HK-2 (cell line): ENCODE measurements around the gene ZNF552.
"Not testable (repeated sequence)": the region's sequence is repeated elsewhere in the genome, so short reads cannot be mapped to it uniquely, and the experiment has no call there.

Source experiments
- DNase-seq: peaks from one replicate; pipeline ENCODE4 v3.0.0-alpha.2; 2018; ENCODE audit not compliant: unreplicated experiment

ZNF552 gene

DNA sequence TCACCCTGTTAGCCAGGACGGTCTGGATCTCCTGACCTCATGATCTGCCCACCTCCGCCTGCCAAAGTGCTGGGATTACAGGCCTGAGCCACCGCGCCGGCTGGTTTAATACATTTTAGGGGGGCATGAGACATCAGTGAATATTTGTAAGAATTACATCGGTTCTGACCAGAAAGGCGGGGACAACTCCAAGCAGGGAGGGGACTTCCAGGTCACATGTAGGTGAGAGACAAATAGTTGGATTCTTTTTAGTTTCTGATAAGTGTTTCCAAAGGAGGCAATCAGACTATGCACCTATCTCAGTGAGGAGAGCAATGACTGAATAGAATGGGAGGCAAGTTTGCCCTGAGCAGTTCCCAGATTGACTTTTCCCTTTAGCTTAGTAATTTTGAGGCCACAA is 3.7 kb upstream of the ZNF552 start:
- no peak for DNase-seq

DNA sequence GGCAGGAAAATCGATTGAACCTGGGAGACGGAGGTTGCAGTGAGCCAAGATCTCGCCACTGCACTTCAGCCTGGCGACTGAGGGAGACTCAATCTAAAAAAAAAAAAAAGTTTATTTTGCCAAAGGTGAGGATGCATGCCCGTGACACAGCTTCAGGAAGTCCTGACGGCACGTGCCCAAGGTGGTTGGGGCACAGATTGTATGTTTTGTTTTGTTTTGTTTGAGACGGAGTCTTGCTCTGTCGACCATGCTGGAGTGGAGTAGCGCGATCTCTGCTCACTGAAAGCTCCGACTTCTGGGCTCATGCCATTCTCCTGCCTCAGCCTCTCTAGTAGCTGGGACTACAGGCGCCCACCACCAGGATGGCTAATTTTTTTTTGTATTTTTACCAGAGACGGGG is 3.3 kb upstream of the ZNF552 start:
- no peak for DNase-seq

DNA sequence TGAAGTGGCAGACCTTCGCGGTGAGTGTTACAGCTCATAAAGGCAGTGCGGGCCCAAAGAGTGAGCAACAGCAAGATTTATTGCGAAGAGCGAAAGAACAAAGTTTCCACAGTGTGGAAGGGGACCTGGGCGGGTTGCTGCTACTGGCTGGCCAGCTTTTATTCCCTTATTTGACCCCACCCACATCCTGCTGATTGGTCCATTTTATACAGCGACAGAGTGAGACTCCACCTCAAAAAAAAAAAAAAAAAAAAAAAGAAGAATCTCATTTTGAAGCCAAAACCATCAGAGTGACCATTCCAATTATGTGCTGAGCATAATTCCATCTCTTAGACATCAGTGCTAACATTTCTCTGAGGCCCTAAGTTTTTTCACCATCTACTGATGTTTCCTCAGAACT is 1.9 kb upstream of the ZNF552 start:
- no peak for DNase-seq

DNA sequence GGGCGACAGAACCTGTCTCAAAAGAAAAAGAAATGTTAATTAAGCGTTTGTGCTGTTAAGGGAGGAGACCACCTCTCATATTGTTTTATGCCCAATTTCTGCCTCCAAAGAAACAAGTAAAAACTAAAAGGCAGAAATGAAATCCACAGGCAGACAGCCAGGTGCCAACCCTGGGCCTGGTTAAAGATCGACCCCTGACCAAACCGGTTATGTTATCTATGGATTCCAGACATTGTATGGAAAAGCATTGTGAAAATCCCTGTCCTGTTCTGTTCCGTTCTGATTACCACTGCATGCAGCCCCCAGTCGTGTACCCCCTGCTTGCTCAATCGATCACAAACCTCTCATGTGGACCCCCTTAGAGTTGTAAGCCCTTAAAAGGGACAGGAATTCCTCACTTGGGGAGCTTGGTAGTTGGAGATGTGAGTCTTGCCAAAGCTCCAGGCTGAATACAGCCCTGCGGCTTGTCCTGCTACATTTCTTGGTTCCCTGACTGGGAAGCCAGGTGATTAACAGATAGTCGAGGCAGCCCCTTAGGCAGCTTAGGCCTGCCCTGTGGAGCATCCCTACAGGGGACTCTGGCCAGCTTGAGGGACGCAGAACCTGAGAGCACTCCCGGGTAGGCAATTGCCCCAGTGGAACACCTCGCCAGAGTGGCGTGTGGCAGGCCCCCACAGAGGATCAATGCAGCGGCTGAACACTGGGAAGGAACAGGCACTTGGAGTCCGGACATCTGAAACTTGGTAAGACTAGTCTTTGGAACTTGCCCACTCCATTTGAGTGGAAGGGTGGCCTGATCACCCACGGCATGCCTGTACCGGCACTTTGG is 748 bp upstream of the ZNF552 start:
- no peak for DNase-seq

- no peak for DNase-seq
Measured at GRCh38 chr19:57813919-57814504, 701 bp downstream of the ZNF552 start.

GRCh38 chr19:57812975-57813820 is 1.5 kb downstream of the ZNF552 start:
- not testable (repeated sequence) for DNase-seq

DNA sequence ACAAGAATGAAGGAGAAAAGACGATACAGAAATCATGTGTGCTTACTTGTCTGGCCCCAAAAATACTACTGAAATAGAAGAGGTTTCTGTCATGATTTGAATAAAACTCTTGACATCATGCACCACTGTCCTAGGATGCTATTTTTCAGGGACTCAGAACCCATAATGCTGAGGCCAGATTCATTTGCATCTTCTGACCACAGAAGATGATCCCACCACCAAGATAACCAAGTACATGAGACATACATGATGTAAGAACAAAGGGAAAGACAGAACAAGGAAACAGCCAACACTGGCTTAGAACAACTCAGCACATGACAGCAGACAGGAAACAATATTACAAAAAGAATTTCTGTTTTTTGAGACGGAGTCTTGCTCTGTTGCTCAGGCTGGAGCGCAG is 2.5 kb downstream of the ZNF552 start:
- DNase-seq, result no peak

DNA sequence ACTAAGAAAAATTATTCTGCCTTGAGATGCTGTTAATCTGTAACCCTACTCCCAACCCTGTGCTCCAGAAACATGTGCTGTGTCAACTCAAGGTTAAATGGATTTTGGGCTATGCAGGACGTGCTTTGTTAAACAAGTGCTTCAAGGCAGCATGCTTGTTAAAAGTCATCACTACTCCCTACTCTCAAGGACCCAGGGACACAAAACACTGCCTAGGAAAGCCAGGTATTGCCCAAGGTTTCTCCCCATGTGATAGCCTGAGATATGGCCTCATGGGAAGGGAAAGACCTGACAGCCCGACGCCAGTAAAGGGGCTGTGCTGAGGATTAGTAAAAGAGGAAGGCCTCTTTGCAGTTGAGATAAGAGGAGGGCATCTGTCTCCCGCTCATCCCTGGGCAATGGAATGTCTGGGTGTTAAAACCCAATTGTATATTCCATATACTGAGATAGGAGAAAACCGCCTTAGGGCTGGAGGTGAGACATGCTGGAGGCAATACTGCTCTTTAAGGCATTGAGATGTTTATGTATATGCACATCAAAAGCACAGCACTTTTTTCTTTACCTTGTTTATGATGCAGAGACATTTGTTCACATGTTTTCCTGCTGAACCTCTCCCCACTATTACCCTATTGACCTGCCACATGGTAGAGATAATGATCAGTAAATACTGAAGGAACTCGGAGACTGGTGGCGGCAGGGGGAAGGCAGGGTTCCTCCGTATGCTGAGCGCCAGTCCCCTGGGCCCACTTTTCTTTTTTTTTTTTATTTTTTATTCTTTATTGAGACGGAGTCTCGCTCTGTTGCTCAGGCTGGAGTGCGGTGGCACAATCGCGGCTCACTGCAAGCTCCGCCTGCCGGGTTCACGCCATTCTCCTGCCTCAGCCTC is 4.1 kb downstream of the ZNF552 start:
- DNase-seq, result not testable (repeated sequence)

- DNase-seq, result no peak
Measured at GRCh38 chr19:57807541-57807940, 7.2 kb downstream of the ZNF552 start.

DNA sequence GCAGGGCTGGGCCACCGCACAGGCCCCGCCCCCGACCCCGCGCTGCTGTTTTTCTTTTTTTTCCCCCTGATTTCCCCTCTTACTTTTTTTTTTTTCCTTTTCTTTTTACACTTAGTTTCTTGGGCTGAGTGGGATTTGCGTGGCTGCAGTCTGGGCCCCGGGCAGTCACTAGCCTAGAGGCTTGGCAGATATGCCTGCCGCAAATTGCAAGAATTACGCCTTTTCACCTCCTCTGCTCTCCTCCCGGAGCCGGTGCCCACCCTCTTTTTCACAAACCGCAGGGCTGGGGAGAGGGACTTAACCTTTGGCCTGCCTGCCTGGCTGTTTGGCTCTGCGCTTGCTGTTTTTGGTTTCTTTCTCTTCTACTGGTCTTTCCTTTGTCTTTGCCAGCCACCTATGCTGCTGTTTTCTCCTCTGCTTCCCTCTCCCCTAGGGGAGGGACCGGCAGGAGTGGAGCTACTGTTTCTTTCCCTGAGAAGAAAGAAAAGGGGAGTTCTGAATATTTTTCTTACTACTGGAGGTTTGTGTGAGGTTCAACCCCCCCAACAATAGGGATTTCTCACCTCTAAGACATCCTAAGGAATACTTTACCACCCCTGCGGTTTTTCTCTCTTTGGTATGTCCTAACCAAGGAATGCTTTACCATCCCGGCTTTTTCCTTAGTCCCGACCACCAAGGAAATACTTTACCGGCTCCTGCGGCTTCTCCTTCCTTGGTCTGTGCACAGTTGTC is 11.0 kb downstream of the ZNF552 start:
- peak; percentile 79 for DNase-seq

GRCh38 chr19:57803265-57803593 is 11.5 kb downstream of the ZNF552 start:
- no peak for DNase-seq

DNA sequence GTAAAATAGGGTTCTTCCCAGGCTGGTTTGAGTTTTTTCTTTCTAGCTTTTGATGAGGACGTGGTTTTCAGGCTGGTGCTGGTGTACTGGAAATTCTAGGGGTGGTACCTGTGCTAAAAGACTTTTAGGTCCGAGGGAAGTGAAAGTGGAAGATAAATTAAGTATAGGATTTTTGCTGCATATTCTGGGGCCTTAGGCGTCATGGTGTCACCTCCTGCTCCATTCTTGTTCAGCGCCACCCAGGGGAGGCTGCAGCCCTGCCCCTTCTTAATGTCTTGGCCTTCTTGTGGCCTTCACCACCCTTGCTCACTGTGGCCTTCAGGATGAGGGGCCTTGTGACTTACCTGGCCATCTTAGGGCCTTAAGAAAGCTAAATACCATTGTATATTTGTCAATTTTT is 12.4 kb downstream of the ZNF552 start:
- no peak for DNase-seq

DNA sequence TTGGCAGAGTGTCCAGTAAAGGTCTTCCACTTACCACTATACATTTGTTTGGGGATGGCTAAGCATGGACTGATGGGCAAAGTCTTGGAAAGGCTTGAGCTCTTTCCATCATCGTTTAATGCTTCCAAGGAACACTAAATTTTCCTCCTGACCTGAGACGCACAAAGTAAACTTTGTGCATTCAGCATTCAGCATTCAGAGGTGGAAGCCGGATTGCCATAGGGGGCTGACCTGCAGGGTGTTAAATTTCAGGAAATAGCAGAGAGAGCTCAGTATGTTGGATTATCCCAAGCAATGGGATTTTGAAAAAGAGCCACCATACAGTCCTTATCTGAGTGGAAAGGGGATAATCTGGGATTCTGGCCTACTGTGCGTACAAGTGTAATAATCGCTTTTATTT is 14.0 kb downstream of the ZNF552 start:
- no peak for DNase-seq

- not testable (repeated sequence) for DNase-seq
Measured at GRCh38 chr19:57796580-57796979, 18.1 kb downstream of the ZNF552 start.

DNA sequence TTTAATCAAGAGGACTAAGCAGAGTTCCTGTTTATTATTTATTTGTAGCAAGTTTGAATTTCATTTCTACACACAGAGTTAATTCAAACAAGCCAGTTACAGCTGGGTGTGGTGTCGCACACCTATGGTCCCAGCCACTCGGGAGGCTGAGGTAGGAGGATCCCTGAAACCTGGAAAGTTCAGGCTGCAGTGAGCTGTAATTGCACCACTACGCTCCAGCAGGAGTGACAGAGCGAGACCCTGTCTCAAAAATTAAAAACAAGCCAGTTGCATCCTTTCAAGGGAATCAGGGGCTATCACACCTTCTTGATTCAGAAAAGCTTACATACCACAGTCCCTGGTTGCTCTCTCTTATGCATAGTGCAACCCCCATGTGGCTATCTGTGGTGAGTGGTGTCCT is 25.4 kb downstream of the ZNF552 start:
- DNase-seq, result no peak

DNA sequence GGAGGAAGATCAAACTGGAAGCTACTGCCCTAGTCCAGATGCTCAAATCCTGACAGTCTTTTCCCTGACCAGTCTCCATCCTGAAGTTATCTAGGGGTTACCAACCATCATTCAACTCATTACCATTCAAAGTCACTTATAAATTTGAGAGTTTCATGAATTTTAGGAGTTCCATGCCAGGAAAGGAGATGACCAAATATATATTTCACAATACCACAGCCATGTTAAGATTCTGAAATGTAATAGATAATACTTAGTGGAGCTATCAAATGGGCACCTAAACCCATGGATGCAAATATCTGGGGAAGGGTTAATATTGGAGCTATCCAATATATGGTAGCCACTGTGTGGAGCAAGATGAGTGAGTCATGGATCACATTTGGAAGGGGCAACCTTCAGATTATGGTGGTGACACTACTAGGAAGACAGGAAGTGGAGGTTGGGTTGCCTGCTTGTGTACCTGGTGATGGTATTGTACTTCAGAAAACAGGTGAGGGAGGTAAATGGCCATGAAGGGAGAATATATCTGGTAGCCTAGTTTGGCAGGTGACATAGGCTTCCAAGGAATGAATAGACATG is 26.5 kb downstream of the ZNF552 start:
- no peak for DNase-seq

GRCh38 chr19:57786906-57787305 is 27.8 kb downstream of the ZNF552 start:
- no peak for DNase-seq

- DNase-seq, result no peak
Measured at GRCh38 chr19:57786286-57786685, 28.4 kb downstream of the ZNF552 start.

DNA sequence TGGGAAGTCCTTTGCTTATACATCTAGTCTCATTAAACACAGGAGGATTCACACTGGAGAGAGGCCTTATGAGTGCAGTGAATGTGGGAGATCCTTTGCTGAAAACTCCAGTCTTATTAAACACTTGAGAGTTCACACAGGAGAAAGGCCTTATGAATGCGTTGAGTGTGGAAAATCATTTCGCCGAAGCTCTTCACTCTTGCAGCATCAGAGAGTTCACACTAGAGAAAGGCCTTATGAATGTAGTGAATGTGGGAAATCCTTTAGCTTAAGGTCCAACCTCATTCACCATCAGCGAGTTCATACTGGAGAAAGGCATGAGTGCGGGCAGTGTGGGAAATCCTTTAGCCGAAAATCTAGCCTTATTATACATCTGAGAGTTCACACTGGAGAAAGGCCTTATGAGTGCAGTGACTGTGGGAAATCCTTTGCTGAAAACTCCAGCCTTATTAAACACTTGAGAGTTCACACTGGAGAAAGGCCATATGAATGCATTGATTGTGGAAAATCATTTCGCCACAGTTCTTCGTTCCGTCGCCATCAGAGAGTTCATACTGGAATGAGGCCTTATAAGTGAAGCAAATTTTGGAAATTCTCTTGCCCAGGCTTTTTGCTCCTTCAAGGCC is 35.4 kb downstream of the ZNF552 start:
- no peak for DNase-seq

GRCh38 chr19:57778336-57778735 is 36.4 kb downstream of the ZNF552 start:
- DNase-seq, result no peak
